ENCODE data around the gene RAB11FIP3.

- TF ChIP-seq GATA3 (IDR thresholded peaks at IDR 0.05; ENCODE audit: low read depth, low read length) (no peak), GATA2 (IDR thresholded peaks at IDR 0.05; ENCODE audit: low read depth, low read length) (no peak)
These were observed 66.9 kb downstream of the RAB11FIP3 start for GRCh38 chr16:492211-492875.
